Stimulated activated CD8-positive, alpha-beta memory T cell treated with anti-CD3 and anti-CD28 coated beads, Interleukin-12 subunit alpha, Interleukin-12 subunit beta, amount 100 ng/mL, for 1 hour (primary cell): ENCODE data around the gene LMAN1L.
A peak's percentile ranks its signal among the peaks of the same experiment; 100 is the strongest.

Experiments used
- DNase-seq: peaks from one replicate; pipeline ENCODE4 v3.0.0-alpha.2; 2020; ENCODE audit warnings: low read depth

Gene LMAN1L

GRCh38 chr15:74816624-74817369 is 4.2 kb downstream of the LMAN1L start:
- DNase-seq = no peak

GRCh38 chr15:74817370-74817737 is 4.7 kb downstream of the LMAN1L start:
- DNase-seq = no peak

GRCh38 chr15:74820056-74820455 is 7.4 kb downstream of the LMAN1L start:
- no peak for DNase-seq

DNA sequence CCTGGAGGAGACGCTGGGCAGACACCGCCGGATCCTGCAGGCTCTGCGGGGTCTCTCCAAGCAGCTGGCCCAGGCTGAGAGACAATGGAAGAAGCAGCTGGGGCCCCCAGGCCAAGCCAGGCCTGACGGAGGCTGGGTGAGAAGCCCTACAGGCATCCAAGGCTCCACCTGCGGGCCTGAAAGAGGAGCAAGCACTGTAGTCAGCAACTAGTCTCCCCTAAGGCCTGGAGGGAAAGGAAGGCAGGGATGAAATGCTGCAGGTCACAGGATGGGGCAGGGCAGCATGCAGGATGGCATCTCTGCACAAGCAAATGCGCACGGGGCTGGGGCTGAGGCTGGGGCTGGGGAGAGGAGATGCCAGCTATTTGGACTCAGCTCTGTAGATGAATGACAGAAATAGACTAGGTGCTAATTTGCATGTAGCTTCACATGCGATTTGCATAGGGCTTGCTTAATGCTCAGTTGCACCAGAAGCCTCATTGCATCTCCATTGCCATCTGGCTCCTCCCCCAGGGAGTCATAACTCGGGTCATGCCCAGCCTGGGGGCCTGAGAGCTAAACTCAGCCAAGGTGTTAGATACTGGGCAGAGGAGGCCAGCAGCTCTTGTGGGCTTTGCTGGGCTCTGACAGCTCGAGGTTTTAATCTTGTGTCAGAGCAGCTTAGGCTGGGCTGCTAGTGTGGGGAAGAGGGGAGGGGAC is 8.6 kb downstream of the LMAN1L start:
- DNase-seq = no peak

- no peak for DNase-seq
Measured at GRCh38 chr15:74821790-74822158, 9.1 kb downstream of the LMAN1L start.

- DNase-seq = no peak
Measured at GRCh38 chr15:74822233-74822632, 9.6 kb downstream of the LMAN1L start.

DNA sequence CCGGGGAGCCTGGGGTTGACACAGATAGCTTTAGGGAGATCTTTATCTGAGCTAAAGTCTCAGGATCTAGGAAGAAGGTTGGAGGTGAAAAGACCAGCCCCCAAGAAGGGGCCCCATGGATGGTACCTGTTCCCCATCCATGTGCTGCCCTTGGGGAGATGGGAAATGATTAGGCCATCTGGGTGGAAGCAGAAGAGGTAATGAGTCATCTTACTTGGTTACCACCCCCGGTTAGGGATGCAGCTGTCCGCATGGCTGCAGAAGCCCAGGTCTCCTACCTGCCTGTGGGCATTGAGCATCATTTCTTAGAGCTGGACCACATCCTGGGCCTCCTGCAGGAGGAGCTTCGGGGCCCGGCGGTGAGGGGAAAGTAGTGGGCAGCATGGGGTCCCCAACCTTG is 10.7 kb downstream of the LMAN1L start:
- DNase-seq = no peak

DNA sequence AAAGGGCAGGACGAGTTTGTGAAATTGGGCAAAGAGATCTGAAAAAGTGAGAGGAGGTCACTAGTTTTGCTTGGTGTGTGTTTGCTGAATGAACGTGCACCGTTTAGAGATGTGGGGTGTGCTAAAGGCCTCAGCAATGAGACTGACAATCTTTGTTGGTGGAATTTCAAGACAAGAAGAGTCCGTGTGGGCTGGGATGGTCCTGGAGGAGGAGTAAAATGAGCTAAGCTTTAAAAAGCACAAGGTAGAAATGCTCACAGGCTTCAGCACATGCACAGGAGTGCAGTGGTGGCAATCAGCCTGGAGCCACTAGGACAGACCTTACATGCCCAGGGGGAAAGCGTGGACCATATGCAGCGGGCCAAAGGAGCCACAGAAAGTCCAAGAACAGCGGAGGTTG is 12.3 kb downstream of the LMAN1L start:
- no peak for DNase-seq

DNA sequence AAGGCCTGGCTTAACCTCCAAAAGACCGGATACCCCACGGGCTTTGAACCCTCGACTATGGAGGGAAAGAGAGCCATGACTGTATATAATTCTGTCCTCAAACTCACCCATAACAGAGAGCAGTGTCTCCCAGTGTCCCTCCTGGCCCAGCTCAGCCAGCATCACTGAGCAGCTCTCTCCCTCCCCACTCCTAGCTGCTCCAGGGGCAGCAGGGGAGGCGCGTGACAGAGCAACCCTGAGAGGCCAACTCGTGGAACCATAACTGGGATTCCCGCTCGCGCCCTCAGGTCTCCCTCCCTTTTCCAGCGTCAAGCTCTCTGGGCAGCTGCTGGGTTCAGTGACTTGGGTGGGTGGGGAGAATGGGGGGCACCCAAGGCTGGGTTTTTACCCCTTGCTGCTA is 13.2 kb downstream of the LMAN1L start:
- DNase-seq = no peak

DNA sequence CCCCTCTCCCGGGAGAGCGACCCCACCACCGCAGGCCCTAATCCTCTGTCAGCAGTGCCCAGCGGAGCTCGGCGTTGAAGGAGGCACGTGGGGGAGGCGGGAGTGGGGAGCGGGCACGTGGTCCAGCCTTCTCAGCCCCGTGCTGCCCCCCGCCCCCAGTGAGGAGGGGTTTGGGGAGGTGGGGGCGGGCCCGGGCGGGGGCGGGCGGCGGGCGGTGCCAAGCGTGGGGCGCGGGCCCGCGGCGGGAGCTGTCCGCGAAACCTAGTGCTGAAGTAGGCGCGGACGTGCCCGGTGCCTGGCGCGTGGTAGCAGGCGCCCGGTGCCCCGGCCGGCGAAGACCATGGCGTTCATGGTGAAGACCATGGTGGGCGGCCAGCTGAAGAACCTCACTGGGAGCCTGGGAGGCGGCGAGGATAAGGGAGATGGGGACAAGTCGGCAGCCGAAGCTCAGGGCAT is 13.8 kb downstream of the LMAN1L start, which contains the start of gene CPLX3:
Gene CPLX3, plus strand, starts transcription at position 264 of the 456 bp plus-strand sequence. Its CDS starts 77 bp downstream, at position 341.
- DNase-seq = no peak

DNA sequence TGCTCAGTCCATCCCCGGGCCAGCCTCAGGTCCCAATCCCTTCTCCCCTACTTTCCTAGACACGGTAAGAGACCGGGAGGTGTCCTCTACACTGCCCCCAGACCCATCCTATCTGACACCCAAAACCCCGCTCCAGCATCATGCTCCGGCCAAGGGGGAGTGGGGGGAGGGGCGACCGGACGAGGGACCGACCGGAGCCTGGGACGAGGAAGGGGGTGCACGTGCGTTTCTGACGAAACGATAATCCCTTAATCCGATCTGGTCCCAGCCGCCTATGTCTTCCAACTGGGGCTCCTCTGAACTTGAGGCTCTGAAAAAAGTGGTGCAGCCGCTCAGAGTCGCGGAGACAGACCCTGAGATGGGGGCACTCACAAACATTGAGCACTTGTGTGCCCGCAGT is 14.3 kb downstream of the LMAN1L start:
- DNase-seq = no peak

DNA sequence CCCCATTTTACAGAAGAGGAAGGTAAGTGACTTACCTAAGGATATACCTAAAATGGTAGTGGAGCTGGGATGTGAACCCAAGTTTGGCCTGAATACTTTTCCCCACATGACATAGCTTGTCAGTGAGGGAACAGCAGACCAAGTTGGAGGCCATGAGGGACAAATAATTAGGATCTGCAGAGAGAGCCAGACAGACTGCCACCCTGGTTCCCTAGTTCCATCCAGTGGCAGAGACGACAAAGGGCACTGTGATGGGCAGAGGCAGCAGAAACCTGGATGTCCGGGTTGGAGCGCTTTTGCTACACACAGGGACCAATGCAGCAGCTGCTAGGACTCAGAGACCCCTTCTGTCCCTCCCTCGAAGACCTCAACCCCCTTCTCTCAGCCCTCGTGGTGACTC is 15.0 kb downstream of the LMAN1L start:
- DNase-seq = no peak

- no peak for DNase-seq
Measured at GRCh38 chr15:74828835-74829234, 16.2 kb downstream of the LMAN1L start.

GRCh38 chr15:74829486-74829885 is 16.9 kb downstream of the LMAN1L start:
- DNase-seq = no peak

DNA sequence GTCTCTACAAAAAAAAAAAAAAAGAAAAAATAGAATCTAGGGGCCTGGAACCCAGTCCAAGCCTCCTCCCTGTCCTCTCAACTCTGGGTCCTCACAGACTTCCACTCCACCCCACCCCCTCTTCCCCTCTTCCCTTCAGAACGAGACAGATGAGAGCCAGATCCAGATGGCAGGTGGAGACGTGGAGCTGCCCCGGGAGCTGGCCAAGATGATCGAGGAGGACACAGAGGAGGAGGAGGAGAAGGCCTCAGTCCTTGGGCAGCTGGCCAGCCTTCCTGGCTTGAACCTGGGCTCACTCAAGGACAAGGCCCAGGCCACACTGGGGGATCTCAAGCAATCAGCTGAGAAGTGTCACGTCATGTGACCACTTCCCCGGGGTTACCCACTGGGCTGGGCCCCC is 17.4 kb downstream of the LMAN1L start:
- no peak for DNase-seq

DNA sequence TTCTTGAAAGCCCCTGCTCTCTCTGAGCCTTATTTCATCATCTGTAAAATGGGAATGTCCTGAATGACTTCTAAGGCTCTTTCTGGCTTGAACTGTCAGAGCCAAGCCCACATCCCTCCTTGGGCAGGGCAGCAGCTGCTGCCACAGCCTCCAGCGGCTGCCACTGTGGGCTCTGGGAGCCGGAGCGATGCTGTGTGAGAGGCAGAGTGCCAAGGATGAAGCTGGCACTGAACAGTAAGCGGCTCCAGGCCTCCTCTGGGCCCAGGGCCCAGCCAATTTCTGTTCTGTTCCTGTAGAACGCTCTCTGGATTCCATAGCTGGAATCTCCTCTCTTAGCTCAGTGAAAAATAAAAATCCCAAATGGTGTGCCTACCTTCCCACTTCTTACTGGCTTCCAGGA is 18.2 kb downstream of the LMAN1L start:
- DNase-seq = no peak

DNA sequence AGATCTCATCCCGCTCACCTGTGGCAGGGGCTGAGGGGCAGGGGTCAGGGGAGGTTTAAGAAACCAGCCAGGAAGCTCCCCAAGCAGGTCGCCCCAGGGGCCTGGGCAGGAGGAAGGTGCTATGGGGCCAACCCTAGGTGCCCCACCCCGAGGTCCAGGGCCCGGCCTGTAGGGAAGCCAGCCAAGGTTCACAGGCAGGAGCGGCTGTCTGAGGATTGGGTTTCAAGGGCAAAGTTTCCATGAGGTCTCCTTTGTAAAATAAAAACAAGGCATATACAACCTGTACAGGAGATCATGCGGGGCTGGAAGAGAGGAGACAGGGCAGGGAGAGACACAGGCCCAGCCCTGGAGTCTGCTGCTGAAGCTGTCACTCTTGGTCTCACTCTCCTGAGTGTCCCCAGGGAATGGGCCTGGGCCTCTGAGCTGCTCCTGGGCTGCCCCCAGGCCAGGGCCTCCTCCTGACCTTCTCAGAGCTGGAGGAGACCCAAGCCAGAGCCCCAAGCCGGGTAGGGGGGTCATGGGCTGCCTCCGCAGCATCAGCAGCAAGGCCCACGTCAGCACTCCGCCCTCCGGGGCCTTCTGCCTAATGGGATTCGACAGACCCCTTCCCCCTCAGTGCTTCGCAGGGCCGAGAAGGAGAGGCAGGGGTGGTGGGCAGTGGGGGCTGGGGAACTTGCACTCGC is 19.3 kb downstream of the LMAN1L start:
- no peak for DNase-seq

- no peak for DNase-seq
Measured at GRCh38 chr15:74832826-74833225, 20.2 kb downstream of the LMAN1L start.

- no peak for DNase-seq
Measured at GRCh38 chr15:74833376-74834107, 20.9 kb downstream of the LMAN1L start.

DNA sequence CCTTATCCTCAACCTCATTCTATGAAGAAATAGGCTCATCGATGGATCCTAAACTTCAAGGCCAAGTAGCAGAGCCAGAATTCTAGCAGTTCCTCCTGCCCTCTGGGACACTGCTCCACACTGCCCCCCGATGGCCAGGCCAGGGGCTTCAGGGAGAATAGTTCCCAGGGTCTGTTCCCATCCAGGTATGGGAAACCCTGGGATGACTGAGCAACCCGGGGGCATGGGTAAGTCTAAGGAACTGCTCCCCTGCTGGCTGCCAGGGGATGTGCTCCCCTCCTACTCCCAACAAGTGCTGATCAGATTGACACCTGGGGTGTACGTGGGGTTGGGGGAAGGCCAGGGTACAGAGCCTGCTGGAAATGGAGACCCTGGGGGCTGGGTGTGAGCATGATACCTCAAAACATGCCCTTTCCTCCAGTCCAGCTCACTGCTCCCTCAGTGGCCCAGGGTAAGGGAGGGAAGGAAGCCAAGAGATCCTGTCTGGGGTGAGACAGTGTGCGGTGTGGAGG is 22.7 kb downstream of the LMAN1L start:
- peak; percentile 22 for DNase-seq

DNA sequence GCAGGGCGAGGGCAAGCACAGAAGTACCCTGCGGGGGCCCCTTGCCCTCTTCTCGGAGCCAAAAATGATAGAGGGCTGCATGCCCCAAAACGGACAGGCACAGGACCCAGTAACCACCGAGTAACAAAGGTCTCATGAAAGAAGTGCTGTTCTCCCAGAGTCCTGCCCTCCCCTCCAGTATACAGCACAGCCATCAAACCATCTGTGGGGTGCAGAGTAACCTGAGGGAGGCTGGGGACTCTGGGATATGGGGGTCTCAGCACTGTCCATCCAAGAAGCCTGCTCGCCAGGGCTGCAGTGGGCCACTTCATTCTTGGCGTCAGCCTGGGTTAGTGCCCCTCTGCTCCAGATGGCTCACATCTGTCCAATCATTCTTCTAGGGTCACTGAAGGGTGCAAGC is 24.2 kb downstream of the LMAN1L start:
- no peak for DNase-seq

DNA sequence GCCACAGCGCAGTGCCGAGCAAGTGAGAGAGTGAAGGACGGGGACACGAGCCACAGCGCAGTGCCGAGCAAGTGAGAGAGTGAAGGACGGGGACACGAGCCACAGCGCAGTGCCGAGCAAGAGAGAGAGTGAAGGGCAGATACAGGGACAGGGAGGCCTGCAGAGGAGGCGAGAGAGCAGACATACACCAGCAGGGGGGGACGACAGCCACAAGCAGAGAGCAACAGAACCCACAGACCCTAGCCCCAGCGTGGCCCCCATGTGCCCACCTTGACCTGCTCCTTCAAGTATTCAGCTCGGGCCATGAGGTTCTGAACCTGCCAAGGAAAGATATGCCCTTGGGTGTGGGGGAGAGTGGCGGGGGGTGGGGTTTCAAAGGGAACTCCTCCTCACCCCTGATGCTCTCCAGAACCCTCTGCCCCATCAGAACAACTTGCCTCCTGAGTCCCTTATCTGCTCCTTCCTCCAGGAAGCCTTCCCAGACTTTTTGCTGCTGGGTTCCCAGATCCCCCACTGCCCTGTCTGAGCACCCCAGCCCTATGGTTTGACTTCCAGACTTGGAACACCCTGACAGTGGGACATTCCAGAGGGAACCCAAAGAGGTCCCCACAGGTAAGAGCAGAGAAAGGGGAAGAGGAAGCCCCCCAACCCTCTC is 25.0 kb downstream of the LMAN1L start:
- no peak for DNase-seq
